ENCODE measurements around the gene HIVEP3.

Gene HIVEP3

DNA sequence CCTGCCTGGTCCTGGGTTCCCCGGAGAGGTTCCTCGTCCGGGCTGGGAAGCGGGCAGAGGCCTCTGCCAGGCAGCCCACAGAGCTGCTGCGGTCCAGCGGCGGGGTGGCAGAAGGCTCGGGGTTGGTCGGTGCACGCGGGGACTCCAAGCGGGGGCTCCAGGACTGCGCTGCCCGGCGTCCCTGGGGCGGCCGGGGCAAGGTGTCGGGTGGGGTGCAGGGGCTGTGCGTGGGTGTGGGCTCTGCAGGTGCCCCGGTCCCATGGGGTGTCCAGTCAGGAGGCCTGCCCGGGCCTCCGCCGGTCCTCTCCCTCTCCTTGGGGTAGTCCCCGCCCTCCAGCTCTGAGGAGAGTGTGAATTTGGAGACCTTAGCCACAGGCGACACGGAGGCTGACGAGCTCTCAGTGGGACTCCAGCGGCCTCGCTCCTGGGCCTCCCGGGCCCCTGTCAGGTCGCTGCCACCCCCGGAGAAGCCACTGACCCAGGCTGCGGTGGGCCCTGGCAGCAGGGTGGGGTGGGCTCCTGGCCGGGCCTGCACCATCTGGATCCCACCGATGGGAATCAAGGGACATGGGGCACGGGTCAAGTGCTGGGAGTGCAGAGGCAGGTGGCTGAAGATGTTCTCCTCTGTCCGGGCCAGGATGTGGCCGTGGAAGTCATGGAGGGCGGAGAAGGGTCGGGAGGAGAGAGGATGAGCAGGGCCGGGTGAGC, 408.0 kb downstream of the HIVEP3 start:
- H3K36me3 ChIP-seq (ENCODE audit: insufficient read depth, low read length): peaks cover 75% of the 10 kb centered on the region
- no peak for ATAC-seq (ENCODE audit: insufficient read depth, low read depth)
- peaks cover 68% of the 10 kb centered on the region for H4K20me1 ChIP-seq (ENCODE audit: insufficient read depth, low read length)

DNA sequence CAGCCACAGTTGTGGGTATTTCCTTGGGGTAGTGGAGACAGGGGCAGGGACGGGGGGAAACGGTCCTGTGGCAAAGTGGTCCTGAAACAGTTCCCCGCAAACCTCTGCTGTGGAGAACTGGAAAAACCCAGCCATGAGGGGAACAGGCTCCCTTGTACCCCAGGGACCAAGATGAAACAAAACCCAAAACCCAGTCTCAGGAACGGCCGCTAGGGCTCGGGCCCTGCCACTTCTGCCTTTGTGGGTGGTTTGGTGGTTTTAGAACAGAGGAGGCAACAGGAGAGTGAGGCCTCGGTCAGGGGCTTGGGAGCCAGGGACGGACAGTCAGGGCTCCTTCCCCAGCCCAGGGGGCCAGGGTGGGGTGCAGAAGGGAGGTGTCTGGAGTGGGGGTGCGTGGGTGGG, 409.5 kb downstream of the HIVEP3 start:
- Histone ChIP-seq H3K27me3 (ENCODE audit: insufficient read depth, low read length, poor library complexity) (no peaks in the 10 kb centered on the region), H3K4me2 (ENCODE audit: insufficient read depth, low read length) (no peak overlapping the region), H4K20me1 (ENCODE audit: insufficient read depth, low read length) (peaks cover 72% of the 10 kb centered on the region), H3K4me1 (ENCODE audit: insufficient read depth, low read length) (no peaks in the 10 kb centered on the region), H3K9ac (ENCODE audit: low read depth, low read length) (no peak overlapping the region), H2AFZ (ENCODE audit: low read depth, low read length) (no peak overlapping the region), H3K79me2 (ENCODE audit: insufficient read depth, low read length) (no peaks in the 10 kb centered on the region), H3K9me3 (ENCODE audit: insufficient read depth, low read length, severe bottlenecking) (no peaks in the 10 kb centered on the region), H3K36me3 (ENCODE audit: insufficient read depth, low read length) (peaks cover 62% of the 10 kb centered on the region), H3K4me3 (ENCODE audit: low read depth in 1 of 2, low read length in 2 of 2) (no peak overlapping the region), H3K27ac (ENCODE audit: low read length) (no peak overlapping the region)
- no peak for ATAC-seq (ENCODE audit: insufficient read depth, low read depth)
- no peak for DNase-seq
- no peak for TF ChIP-seq EZH2 (IDR thresholded peaks at IDR 0.05; ENCODE audit: borderline replicate concordance, low read depth, low read length, severe bottlenecking)
- TF ChIP-seq, protein P1, sequence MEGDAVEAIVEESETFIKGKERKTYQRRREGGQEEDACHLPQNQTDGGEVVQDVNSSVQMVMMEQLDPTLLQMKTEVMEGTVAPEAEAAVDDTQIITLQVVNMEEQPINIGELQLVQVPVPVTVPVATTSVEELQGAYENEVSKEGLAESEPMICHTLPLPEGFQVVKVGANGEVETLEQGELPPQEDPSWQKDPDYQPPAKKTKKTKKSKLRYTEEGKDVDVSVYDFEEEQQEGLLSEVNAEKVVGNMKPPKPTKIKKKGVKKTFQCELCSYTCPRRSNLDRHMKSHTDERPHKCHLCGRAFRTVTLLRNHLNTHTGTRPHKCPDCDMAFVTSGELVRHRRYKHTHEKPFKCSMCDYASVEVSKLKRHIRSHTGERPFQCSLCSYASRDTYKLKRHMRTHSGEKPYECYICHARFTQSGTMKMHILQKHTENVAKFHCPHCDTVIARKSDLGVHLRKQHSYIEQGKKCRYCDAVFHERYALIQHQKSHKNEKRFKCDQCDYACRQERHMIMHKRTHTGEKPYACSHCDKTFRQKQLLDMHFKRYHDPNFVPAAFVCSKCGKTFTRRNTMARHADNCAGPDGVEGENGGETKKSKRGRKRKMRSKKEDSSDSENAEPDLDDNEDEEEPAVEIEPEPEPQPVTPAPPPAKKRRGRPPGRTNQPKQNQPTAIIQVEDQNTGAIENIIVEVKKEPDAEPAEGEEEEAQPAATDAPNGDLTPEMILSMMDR (IDR thresholded peaks at IDR 0.05; ENCODE audit: borderline replicate concordance, extremely low read depth, low read length, poor library complexity, severe bottlenecking): no peak

More for the DNA sequence above, 408.0 kb downstream of the HIVEP3 start:
- Histone ChIP-seq H2AFZ (ENCODE audit: low read depth, low read length) (no peak overlapping the region), H3K4me1 (ENCODE audit: insufficient read depth, low read length) (no peaks in the 10 kb centered on the region), H3K4me3 (ENCODE audit: low read depth in 1 of 2, low read length in 2 of 2) (no peak overlapping the region), H3K27me3 (ENCODE audit: insufficient read depth, low read length, poor library complexity) (no peaks in the 10 kb centered on the region), H3K9me3 (ENCODE audit: insufficient read depth, low read length, severe bottlenecking) (no peaks in the 10 kb centered on the region), H3K9ac (ENCODE audit: low read depth, low read length) (no peak overlapping the region), H3K79me2 (ENCODE audit: insufficient read depth, low read length) (no peaks in the 10 kb centered on the region), H3K4me2 (ENCODE audit: insufficient read depth, low read length) (no peak overlapping the region), H3K27ac (ENCODE audit: low read length) (no peak overlapping the region)
- DNase-seq: no peak
- TF ChIP-seq, protein P1 (IDR thresholded peaks at IDR 0.05; ENCODE audit: borderline replicate concordance, extremely low read depth, low read length, poor library complexity, severe bottlenecking): no peak
- TF ChIP-seq EZH2 (IDR thresholded peaks at IDR 0.05; ENCODE audit: borderline replicate concordance, low read depth, low read length, severe bottlenecking): no peak

DNA sequence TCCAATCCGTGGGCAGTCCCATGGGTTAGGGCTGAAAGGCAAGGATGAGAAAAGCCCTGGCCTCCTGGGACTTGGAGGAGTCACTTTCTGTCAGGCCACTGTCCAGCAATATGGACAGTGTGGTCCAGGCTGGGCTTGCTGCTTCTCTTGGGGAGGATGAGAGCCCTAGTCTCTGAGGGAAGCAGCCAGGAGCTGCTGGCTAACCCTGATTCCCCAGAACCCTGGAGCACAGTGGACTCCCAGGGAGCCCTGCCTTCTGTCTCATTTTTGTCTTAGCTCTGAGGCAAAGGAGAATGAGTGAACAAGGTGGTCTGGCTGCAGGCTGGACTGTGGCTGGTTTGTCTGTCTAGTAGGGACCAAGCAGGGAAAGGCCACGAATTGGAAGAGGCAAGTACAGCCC, 410.4 kb downstream of the HIVEP3 start:
- Histone ChIP-seq H3K79me2 (ENCODE audit: insufficient read depth, low read length) (no peaks in the 10 kb centered on the region), H3K9ac (ENCODE audit: low read depth, low read length) (no peak overlapping the region), H2AFZ (ENCODE audit: low read depth, low read length) (no peak overlapping the region), H3K4me3 (ENCODE audit: low read depth in 1 of 2, low read length in 2 of 2) (no peak overlapping the region), H3K4me2 (ENCODE audit: insufficient read depth, low read length) (no peak overlapping the region), H3K4me1 (ENCODE audit: insufficient read depth, low read length) (no peaks in the 10 kb centered on the region), H3K27ac (ENCODE audit: low read length) (no peak overlapping the region), H4K20me1 (ENCODE audit: insufficient read depth, low read length) (peaks cover 70% of the 10 kb centered on the region), H3K36me3 (ENCODE audit: insufficient read depth, low read length) (peaks cover 52% of the 10 kb centered on the region), H3K9me3 (ENCODE audit: insufficient read depth, low read length, severe bottlenecking) (no peaks in the 10 kb centered on the region), H3K27me3 (ENCODE audit: insufficient read depth, low read length, poor library complexity) (no peaks in the 10 kb centered on the region)
- ATAC-seq (ENCODE audit: insufficient read depth, low read depth) (no peak), DNase-seq (no peak)
- no peak for TF ChIP-seq EZH2 (IDR thresholded peaks at IDR 0.05; ENCODE audit: borderline replicate concordance, low read depth, low read length, severe bottlenecking)
- TF ChIP-seq, protein P1 (IDR thresholded peaks at IDR 0.05; ENCODE audit: borderline replicate concordance, extremely low read depth, low read length, poor library complexity, severe bottlenecking): no peak

Data from DND-41 (cell line).